HCT116 (cell line): Measurements from ENCODE around the gene HPDL. TPM values are rescaled to one million over a fixed set of nuclear protein-coding genes. Genes with fewer than 3 reads are reported as not detected.

Source experiments
- ATAC-seq: fragments of 200-7000 bp; cut with Tn5 transposase; 2 replicates; pipeline ENCODE4 v1.9.1; 2020; ENCODE audit warnings: mild to moderate bottlenecking, moderate library complexity
- BruUV-seq: library from RNA; stranded (reverse); fragments of 400-500 nt; replicated peaks from 2 replicates; lab custom pipeline; 2021; lab: Mats Ljungman, UMichigan
- CTCF ChIA-PET: fragments of 300-600 bp; sonication (Branson Sonifier 250); formaldehyde crosslinking; loops from one replicate; lab custom pipeline; 2021; ENCODE audit warnings: antibody characterized with exemption; lab: Charles Lee
- POLR2A ChIA-PET: fragments of 300-600, 350-600 bp; sonication (Branson Sonifier 250); formaldehyde crosslinking; loops from one replicate; lab custom pipeline; 2021; ENCODE audit warnings: antibody characterized with exemption; lab: Charles Lee
- RAD21 ChIA-PET, 2 experiments: fragments of 300-600 bp; sonication (Branson Sonifier 250); formaldehyde crosslinking; loops; one replicate each; lab custom pipeline; 2023; ENCODE audit warnings: low total read pairs in 2 of 2; ENCODE audit not compliant: uncharacterized antibody in 2 of 2, unreplicated experiment in 2 of 2, low non-redundant PET in 1 of 2; lab: Charles Lee
- DNase-seq: peaks from one replicate; pipeline ENCODE4 v3.0.0-alpha.2; 2010; ENCODE audit warnings: low read depth, low spot score
- H2AFZ ChIP-seq: fragments of 200-600 bp; shearing (Covaris generic), sonication (generic); 2 replicates; pipeline ENCODE4 v1.6.1; 2017; ENCODE audit warnings: low read depth, mixed run types, mixed read lengths, antibody characterized with exemption, low read length; ENCODE audit not compliant: poor library complexity, severe bottlenecking
- H3K27ac ChIP-seq: 2 replicates; pipeline ENCODE4 v1.5.1; 2012; ENCODE audit warnings: low read depth, low read length
- H3K27me3 ChIP-seq: fragments of 200-600 bp; sonication (generic); 2 replicates; pipeline ENCODE4 v1.6.1; 2016; ENCODE audit warnings: mixed run types, low read length, mixed read lengths; ENCODE audit not compliant: insufficient read depth
- H3K36me3 ChIP-seq, 2 experiments: fragments of 200-500 bp in 1 of 2; fragments of 200-600 bp in 1 of 2; sonication (Bioruptor generic) in 1 of 2; sonication (generic) in 1 of 2; 2 replicates each; pipeline versions ENCODE4 v1.5.1 to v1.6.1; 2014 to 2016; ENCODE audit warnings: low read length in 2 of 2, inconsistent platforms in 1 of 2, mixed read lengths in 1 of 2, mixed run types in 1 of 2; ENCODE audit not compliant: insufficient read depth in 2 of 2, control insufficient read depth in 1 of 2
- H3K4me1 ChIP-seq, 2 experiments: fragments of 200-600 bp in 1 of 2; sonication (generic) in 1 of 2; 2 replicates each; pipeline versions ENCODE4 v1.5.1 to v1.6.1; 2012 to 2017; ENCODE audit warnings: low read length in 2 of 2, inconsistent platforms in 1 of 2, mild to moderate bottlenecking in 1 of 2, mixed read lengths in 1 of 2, mixed run types in 1 of 2, moderate library complexity in 1 of 2; ENCODE audit not compliant: insufficient read depth in 2 of 2, control insufficient read depth in 1 of 2
- H3K4me2 ChIP-seq: fragments of 200-600 bp; sonication (generic); 2 replicates; pipeline ENCODE4 v1.6.1; 2017; ENCODE audit warnings: mixed run types, low read length, mixed read lengths
- H3K4me3 ChIP-seq, 2 experiments: fragments of 200-600 bp in 1 of 2; sonication (generic) in 1 of 2; replicated peaks in 1 of 2; 2 replicates each; pipeline ENCODE4 v1.5.1; 2011 to 2016; ENCODE audit warnings: low read length in 2 of 2, control low read depth in 1 of 2, low read depth in 1 of 2, mild to moderate bottlenecking in 1 of 2, mixed read lengths in 1 of 2, mixed run types in 1 of 2
- H3K79me2 ChIP-seq: fragments of 200-600 bp; sonication (generic); 2 replicates; pipeline ENCODE4 v1.6.1; 2017; ENCODE audit warnings: mild to moderate bottlenecking, mixed run types, low read length, moderate library complexity, mixed read lengths; ENCODE audit not compliant: insufficient read depth
- H3K9ac ChIP-seq: fragments of 200-600 bp; sonication (generic); 2 replicates; pipeline ENCODE4 v1.6.1; 2016; ENCODE audit warnings: low read length, mixed read lengths
- H3K9me2 ChIP-seq: fragments of 200-600 bp; sonication (generic), shearing (Covaris generic); 2 replicates; pipeline ENCODE4 v1.6.1; 2017; ENCODE audit warnings: mixed run types, mild to moderate bottlenecking, moderate library complexity; ENCODE audit not compliant: insufficient read depth
- H3K9me3 ChIP-seq, 2 experiments: fragments of 200-500 bp in 1 of 2; fragments of 200-600 bp in 1 of 2; sonication (Bioruptor generic) in 1 of 2; sonication (generic) in 1 of 2; 2 replicates each; pipeline ENCODE4 v1.6.1; 2014 to 2017; ENCODE audit warnings: low read length in 2 of 2, mixed read lengths in 2 of 2, inconsistent platforms in 1 of 2, low read depth in 1 of 2, mild to moderate bottlenecking in 1 of 2, mixed run types in 1 of 2, moderate library complexity in 1 of 2; ENCODE audit not compliant: control insufficient read depth in 1 of 2, insufficient read depth in 1 of 2
- H4K20me1 ChIP-seq: fragments of 200-600 bp; sonication (generic), shearing (Covaris generic); 2 replicates; pipeline ENCODE4 v1.6.1; 2017; ENCODE audit warnings: mixed run types, mild to moderate bottlenecking, moderate library complexity; ENCODE audit not compliant: insufficient read depth
- ATF3 ChIP-seq: IDR thresholded peaks from 2 replicates; pipeline ENCODE4 v1.6.1; 2012
- CBX3 ChIP-seq: IDR thresholded peaks from 2 replicates; pipeline ENCODE4 v1.6.1; 2012; ENCODE audit warnings: low read depth
- CEBPB ChIP-seq: IDR thresholded peaks from 2 replicates; pipeline ENCODE4 v1.6.1; 2012; ENCODE audit warnings: low read depth
- CTCF ChIP-seq, 3 experiments: fragments of 200-600 bp in 1 of 3; sonication (generic) in 1 of 3; IDR thresholded peaks in 2 of 3; conservative IDR thresholded peaks in 1 of 3; 2 replicates each; pipeline ENCODE4 v1.5.1; 2012 to 2017; ENCODE audit warnings: low read depth in 2 of 3, low read length in 2 of 3, antibody characterized with exemption in 1 of 3, borderline replicate concordance in 1 of 3, control low read depth in 1 of 3, mild to moderate bottlenecking in 1 of 3, mixed read lengths in 1 of 3, mixed run types in 1 of 3, moderate library complexity in 1 of 3; ENCODE audit not compliant: insufficient read depth in 1 of 3
- EGR1 ChIP-seq: IDR thresholded peaks from 2 replicates; pipeline ENCODE4 v1.6.1; 2012; ENCODE audit warnings: low read depth
- ELF1 ChIP-seq: IDR thresholded peaks from 2 replicates; pipeline ENCODE4 v1.6.1; 2012; ENCODE audit warnings: low read depth, borderline replicate concordance
- EZH2 ChIP-seq: fragments of 200-600 bp; sonication (generic); IDR thresholded peaks from 2 replicates; pipeline ENCODE4 v1.6.1; 2017; ENCODE audit warnings: antibody characterized with exemption, mixed run types
- EZH2phosphoT487 ChIP-seq: fragments of 200-600 bp; IDR thresholded peaks from 2 replicates; pipeline ENCODE4 v1.6.1; 2018; ENCODE audit warnings: antibody characterized with exemption, borderline replicate concordance
- JUND ChIP-seq: IDR thresholded peaks from 2 replicates; pipeline ENCODE4 v1.6.1; 2012
- POLR2A ChIP-seq: IDR thresholded peaks from 2 replicates; pipeline ENCODE4 v1.7.0; 2011; ENCODE audit warnings: borderline replicate concordance; ENCODE audit not compliant: insufficient read depth, insufficient read length; ENCODE audit errors: extremely low read depth
- POLR2AphosphoS5 ChIP-seq: IDR thresholded peaks from 2 replicates; pipeline ENCODE4 v1.6.1; 2011; ENCODE audit warnings: mild to moderate bottlenecking, low read depth, low read length, moderate library complexity
- RAD21 ChIP-seq: IDR thresholded peaks from 2 replicates; pipeline ENCODE4 v1.6.1; 2012; ENCODE audit warnings: low read depth, mild to moderate bottlenecking
- REST ChIP-seq: IDR thresholded peaks from 2 replicates; pipeline ENCODE4 v1.6.1; 2012; ENCODE audit warnings: low read depth
- SIN3A ChIP-seq: IDR thresholded peaks from 2 replicates; pipeline ENCODE4 v1.6.1; 2012; ENCODE audit warnings: low read depth
- SRF ChIP-seq: IDR thresholded peaks from 2 replicates; pipeline ENCODE4 v1.6.1; 2012; ENCODE audit warnings: low read depth
- TCF7L2 ChIP-seq: IDR thresholded peaks from 2 replicates; pipeline ENCODE4 v1.7.0; 2011; ENCODE audit warnings: borderline replicate concordance, inconsistent platforms; ENCODE audit not compliant: insufficient read depth, insufficient read length; ENCODE audit errors: extremely low read depth
- YY1 ChIP-seq: IDR thresholded peaks from 2 replicates; pipeline ENCODE4 v1.6.1; 2011; ENCODE audit warnings: low read length, low read depth, moderate library complexity, mild to moderate bottlenecking; ENCODE audit not compliant: insufficient replicate concordance; ENCODE audit errors: extremely low read depth
- intact Hi-C: fragments of 100-400 bp; cut with micrococcal nuclease; formaldehyde crosslinking; loops from 2 replicates; pipeline ENCODE4 v1.10.0; 2022
- total RNA-seq: library from RNA; stranded (reverse); gene quantifications from one replicate; pipeline ENCODE4 v1.2.1, GENCODE V29; 2021; ENCODE audit not compliant: unreplicated experiment

Gene HPDL
- total RNA-seq, 1 experiment from 2014 or later = not detected

- no peak overlapping the region for H3K4me2 ChIP-seq
- CTCF ChIA-PET = no interaction called here
- intact Hi-C loops = no loop called here
- H3K9me2 ChIP-seq = no peaks in the 10 kb centered on the region
- H2AFZ ChIP-seq = no peak overlapping the region
- H4K20me1 ChIP-seq = no peaks in the 10 kb centered on the region
- H3K4me3 ChIP-seq = no peak overlapping the region
- H3K9me3 ChIP-seq = no peaks in the 10 kb centered on the region
- no TSS peak for BruUV-seq
- ATAC-seq (no peak), DNase-seq (no peak)
- no peak overlapping the region for H3K9ac ChIP-seq
- no peak overlapping the region for H3K27ac ChIP-seq
- no peaks in the 10 kb centered on the region for H3K36me3 ChIP-seq
- no peaks in the 10 kb centered on the region for H3K27me3 ChIP-seq
- no peaks in the 10 kb centered on the region for H3K79me2 ChIP-seq
- POLR2A ChIA-PET = no interaction called here
- H3K4me1 ChIP-seq = no peaks in the 10 kb centered on the region
- RAD21 ChIA-PET = no interaction called here
- TF ChIP-seq EZH2phosphoT487 (no peak), YY1 (no peak), SIN3A (no peak), POLR2AphosphoS5 (no peak)
Observed at GRCh38 chr1:45317166-45317565, 9.5 kb upstream of the HPDL start.

- Histone ChIP-seq H3K27me3 (no peaks in the 10 kb centered on the region), H3K9me3 (no peaks in the 10 kb centered on the region), H4K20me1 (no peaks in the 10 kb centered on the region), H3K9me2 (no peaks in the 10 kb centered on the region), H3K4me2 (no peak overlapping the region), H2AFZ (no peak overlapping the region), H3K27ac (no peak overlapping the region), H3K36me3 (no peaks in the 10 kb centered on the region), H3K9ac (no peak overlapping the region), H3K4me1 (no peaks in the 10 kb centered on the region), H3K79me2 (no peaks in the 10 kb centered on the region), H3K4me3 (no peak overlapping the region)
- intact Hi-C loops = no loop called here
- no peak for ATAC-seq
- ChIA-PET POLR2A (no interaction called here), CTCF (interaction anchor here (1.2 kb wide), 1 partner anchor 16 kb away, joined by 3 read pairs; no protein-coding TSS in a partner anchor), RAD21 (no interaction called here)
- DNase-seq = no peak
- BruUV-seq = no TSS peak
- no peak for TF ChIP-seq CEBPB
- TF ChIP-seq TCF7L2 = no peak
- no peak for TF ChIP-seq EZH2phosphoT487
- no peak for TF ChIP-seq SIN3A
- no peak for TF ChIP-seq REST
- no peak for TF ChIP-seq YY1
- no peak for TF ChIP-seq RAD21
- no peak for TF ChIP-seq ATF3
- no peak for TF ChIP-seq EGR1
- no peak for TF ChIP-seq CTCF (IDR thresholded peaks at IDR 0.05 in 2 of 3, conservative IDR thresholded peaks at IDR 0.05 in 1 of 3; ENCODE audit: borderline replicate concordance in 1 of 3, insufficient read depth in 1 of 3, low read depth in 2 of 3, low read length in 2 of 3)
- TF ChIP-seq POLR2A = no peak
- TF ChIP-seq SRF = no peak
- TF ChIP-seq ELF1 = no peak
- no peak for TF ChIP-seq EZH2
- no peak for TF ChIP-seq JUND
- no peak for TF ChIP-seq CBX3
Observed at GRCh38 chr1:45319761-45320160, 6.9 kb upstream of the HPDL start.
